ENCODE data around the gene PTRH1. TPM values are rescaled to one million over a fixed set of nuclear protein-coding genes. Genes with fewer than 3 reads are reported as not detected.

The PTRH1 gene
- total and polyA plus RNA-seq, 10 of the 15 experiments (the other 5 are each of a cell fraction or from before 2014, with no cell fraction given): 0.69 to 38.4 (median 10.2) TPM

GRCh38 chr9:127680226-127680625 lies 35.2 kb downstream of the PTRH1 start:
- Histone ChIP-seq H4K20me1 (ENCODE audit: control insufficient read depth, insufficient read depth) (no peaks in the 10 kb centered on the region), H3K36me3 (ENCODE audit: control insufficient read depth in 2 of 2, insufficient read depth in 2 of 2, low read length in 1 of 2) (no peaks in the 10 kb centered on the region), H3K4me3 (no peak overlapping the region), H3K4me1 (ENCODE audit: control insufficient read depth, insufficient read depth, low read length) (no peaks in the 10 kb centered on the region), H3K9me3 (replicated peaks; ENCODE audit: control insufficient read depth, insufficient read depth, low read length) (no peaks in the 10 kb centered on the region), H3K9ac (ENCODE audit: control insufficient read depth, insufficient read depth, low read length) (no peak overlapping the region), H3K27me3 (replicated peaks in 1 of 2; ENCODE audit: control insufficient read depth in 2 of 2, insufficient read depth in 2 of 2, low read length in 1 of 2) (peaks cover 0 to 3% of the 10 kb centered on the region in 2 experiments; a peak in 3 of 4 replicates), H3K27ac (ENCODE audit: control insufficient read depth, insufficient read depth) (no peak overlapping the region), H3K79me2 (ENCODE audit: control insufficient read depth, insufficient read depth, low read length) (no peaks in the 10 kb centered on the region), H3K4me2 (ENCODE audit: control insufficient read depth, insufficient read depth) (no peak overlapping the region), H2AFZ (ENCODE audit: control insufficient read depth, low read depth, low read length) (no peak overlapping the region)
- ChIA-PET RAD21 (ENCODE audit: unreplicated experiment) (no interaction called here), CTCF (no interaction called here), SMC1A (ENCODE audit: uncharacterized antibody, unreplicated experiment) (interaction anchor here (0.7 to 1.1 kb wide), 2 partner anchors 11 to 69 kb away, joined by 3 read pairs; partner anchors contain the start of gene STXBP1), POLR2A (interaction anchor here (0.5 kb wide), 1 partner anchor 157 kb away, joined by 3 read pairs; no protein-coding TSS in a partner anchor)
- BruUV-seq (replicated peaks): no TSS peak
- TF ChIP-seq RFX5 (IDR thresholded peaks at IDR 0.05; ENCODE audit: low read depth, low read length): no peak
- no peak for TF ChIP-seq SKIL (IDR thresholded peaks at IDR 0.05; ENCODE audit: low read depth, poor library complexity, severe bottlenecking)
- no peak for TF ChIP-seq RELB (IDR thresholded peaks at IDR 0.05; ENCODE audit: low read depth)
- no peak for TF ChIP-seq SMARCA5 (IDR thresholded peaks at IDR 0.05)
- TF ChIP-seq PAX8 (IDR thresholded peaks at IDR 0.05): no peak
- no peak for TF ChIP-seq RB1 (IDR thresholded peaks at IDR 0.05; ENCODE audit: borderline replicate concordance)
- TF ChIP-seq REST (IDR thresholded peaks at IDR 0.05; ENCODE audit: low read depth, low read length): no peak
- TF ChIP-seq ZNF207 (IDR thresholded peaks at IDR 0.05; ENCODE audit: borderline replicate concordance): no peak
- no peak for TF ChIP-seq ZNF384 (IDR thresholded peaks at IDR 0.05; ENCODE audit: borderline replicate concordance, low read depth, low read length)
- no peak for TF ChIP-seq NRF1 (conservative IDR thresholded peaks at IDR 0.05; ENCODE audit: low read depth, low read length)
- FAIRE-seq (no peak), ATAC-seq (no peak), DNase-seq (ENCODE audit: low read depth, low spot score) (no peak)
- in situ Hi-C loops (cut with MboI) (no loop called here), intact Hi-C loops (cut with micrococcal nuclease; ENCODE audit: unreplicated experiment) (no loop called here)
- 32% methylated on average over 11 of the region's 11 CpGs for WGBS (ENCODE audit: insufficient coverage, insufficient replicate concordance, low lambda C conversion rate, missing lambda C conversion rate)

All from GM12878 (cell line).